ENCODE measurements around the gene FUBP1. TPM values are rescaled to one million over a fixed set of nuclear protein-coding genes. Genes with fewer than 3 reads are reported as not detected.
"Not testable (repeated sequence)": the region's sequence is repeated elsewhere in the genome, so short reads cannot be mapped to it uniquely, and the experiment has no call there.

The FUBP1 gene
- total RNA-seq, 2 donors from 2014 or later: 73.8 to 118 TPM

DNA sequence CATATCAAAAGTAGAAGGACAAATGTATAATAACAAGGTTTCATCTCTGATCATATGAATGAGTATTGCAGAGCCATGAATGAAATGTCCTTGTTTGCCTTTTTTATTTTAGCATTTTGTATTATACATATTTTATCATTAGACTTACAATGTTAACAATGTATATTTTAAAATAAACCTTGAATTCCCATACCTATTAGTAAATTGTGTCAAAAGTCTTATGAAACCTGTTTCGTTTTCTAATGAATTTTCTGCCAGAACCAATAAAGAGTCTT lies 26.5 kb upstream of the FUBP1 start:
- Histone ChIP-seq H3K4me3 (peak overlapping the region; percentile 79), H3K27ac (peak overlapping the region; percentile 89 to 91), H3K27me3 (replicated peaks; ENCODE audit: insufficient read depth) (no peaks in the 10 kb centered on the region), H3K36me3 (no peaks in the 10 kb centered on the region), H3K4me1 (ENCODE audit: control insufficient read depth in 1 of 2, low read depth in 2 of 2) (peaks cover 8 to 30% of the 10 kb centered on the region in 2 donors), H3K9me3 (no peaks in the 10 kb centered on the region)
- TF ChIP-seq, protein P1, sequence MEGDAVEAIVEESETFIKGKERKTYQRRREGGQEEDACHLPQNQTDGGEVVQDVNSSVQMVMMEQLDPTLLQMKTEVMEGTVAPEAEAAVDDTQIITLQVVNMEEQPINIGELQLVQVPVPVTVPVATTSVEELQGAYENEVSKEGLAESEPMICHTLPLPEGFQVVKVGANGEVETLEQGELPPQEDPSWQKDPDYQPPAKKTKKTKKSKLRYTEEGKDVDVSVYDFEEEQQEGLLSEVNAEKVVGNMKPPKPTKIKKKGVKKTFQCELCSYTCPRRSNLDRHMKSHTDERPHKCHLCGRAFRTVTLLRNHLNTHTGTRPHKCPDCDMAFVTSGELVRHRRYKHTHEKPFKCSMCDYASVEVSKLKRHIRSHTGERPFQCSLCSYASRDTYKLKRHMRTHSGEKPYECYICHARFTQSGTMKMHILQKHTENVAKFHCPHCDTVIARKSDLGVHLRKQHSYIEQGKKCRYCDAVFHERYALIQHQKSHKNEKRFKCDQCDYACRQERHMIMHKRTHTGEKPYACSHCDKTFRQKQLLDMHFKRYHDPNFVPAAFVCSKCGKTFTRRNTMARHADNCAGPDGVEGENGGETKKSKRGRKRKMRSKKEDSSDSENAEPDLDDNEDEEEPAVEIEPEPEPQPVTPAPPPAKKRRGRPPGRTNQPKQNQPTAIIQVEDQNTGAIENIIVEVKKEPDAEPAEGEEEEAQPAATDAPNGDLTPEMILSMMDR (IDR thresholded peaks at IDR 0.05): no peak
- DNase-seq (ENCODE audit: low spot score) (no peak), ATAC-seq (ENCODE audit: insufficient number of reproducible peaks, low FRiP score, low read depth) (no peak)

DNA sequence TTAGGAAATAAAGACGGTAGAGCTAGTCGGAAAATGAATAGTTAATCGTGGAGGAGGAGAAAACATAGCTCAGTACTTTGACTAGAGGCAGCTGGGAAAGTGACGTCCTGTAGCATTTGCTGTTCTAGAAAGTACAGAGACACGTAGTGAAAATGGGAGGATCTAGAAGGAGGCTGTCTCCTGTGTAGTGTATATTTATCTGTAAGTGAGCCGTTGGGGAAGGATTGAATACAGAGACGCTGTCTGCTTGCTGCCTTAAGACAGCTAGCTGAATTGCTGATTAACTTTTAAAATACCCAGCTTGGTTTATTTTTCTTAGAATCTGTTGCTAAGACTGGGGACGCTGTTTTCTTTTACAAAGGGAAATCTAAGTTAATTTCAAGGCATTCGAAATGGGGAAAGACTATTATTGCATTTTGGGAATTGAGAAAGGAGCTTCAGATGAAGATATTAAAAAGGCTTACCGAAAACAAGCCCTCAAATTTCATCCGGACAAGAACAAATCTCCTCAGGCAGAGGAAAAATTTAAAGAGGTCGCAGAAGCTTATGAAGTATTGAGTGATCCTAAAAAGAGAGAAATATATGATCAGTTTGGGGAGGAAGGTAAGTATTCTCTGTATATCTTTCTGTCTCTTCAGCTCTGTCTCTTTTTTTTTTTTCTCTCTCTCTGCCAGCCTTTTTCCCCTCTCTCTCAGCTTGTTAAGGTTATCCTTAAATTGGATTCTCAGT lies 26.0 kb upstream of the FUBP1 start, which contains the start of gene DNAJB4:
Gene DNAJB4 (plus strand): TSS at position 221 of the 729 bp plus-strand sequence. CDS start 172 bp downstream, at position 393.
- Histone ChIP-seq H3K4me3 (peak within 1 kb of the TSS; percentile 79), H3K4me1 (ENCODE audit: control insufficient read depth in 1 of 2, low read depth in 2 of 2) (peaks cover 3 to 27% of the 10 kb centered on the region in 2 donors), H3K9me3 (no peaks in the 10 kb centered on the region), H3K36me3 (no peaks in the 10 kb centered on the region), H3K27me3 (replicated peaks; ENCODE audit: insufficient read depth) (no peaks in the 10 kb centered on the region), H3K27ac (peak within 1 kb of the TSS; percentile 89 to 91)
- TF ChIP-seq, protein P1 (IDR thresholded peaks at IDR 0.05): no peak
- DNase-seq (ENCODE audit: low spot score): peak; percentile 29
- ATAC-seq (ENCODE audit: insufficient number of reproducible peaks, low FRiP score, low read depth): peak; percentile 97

DNA sequence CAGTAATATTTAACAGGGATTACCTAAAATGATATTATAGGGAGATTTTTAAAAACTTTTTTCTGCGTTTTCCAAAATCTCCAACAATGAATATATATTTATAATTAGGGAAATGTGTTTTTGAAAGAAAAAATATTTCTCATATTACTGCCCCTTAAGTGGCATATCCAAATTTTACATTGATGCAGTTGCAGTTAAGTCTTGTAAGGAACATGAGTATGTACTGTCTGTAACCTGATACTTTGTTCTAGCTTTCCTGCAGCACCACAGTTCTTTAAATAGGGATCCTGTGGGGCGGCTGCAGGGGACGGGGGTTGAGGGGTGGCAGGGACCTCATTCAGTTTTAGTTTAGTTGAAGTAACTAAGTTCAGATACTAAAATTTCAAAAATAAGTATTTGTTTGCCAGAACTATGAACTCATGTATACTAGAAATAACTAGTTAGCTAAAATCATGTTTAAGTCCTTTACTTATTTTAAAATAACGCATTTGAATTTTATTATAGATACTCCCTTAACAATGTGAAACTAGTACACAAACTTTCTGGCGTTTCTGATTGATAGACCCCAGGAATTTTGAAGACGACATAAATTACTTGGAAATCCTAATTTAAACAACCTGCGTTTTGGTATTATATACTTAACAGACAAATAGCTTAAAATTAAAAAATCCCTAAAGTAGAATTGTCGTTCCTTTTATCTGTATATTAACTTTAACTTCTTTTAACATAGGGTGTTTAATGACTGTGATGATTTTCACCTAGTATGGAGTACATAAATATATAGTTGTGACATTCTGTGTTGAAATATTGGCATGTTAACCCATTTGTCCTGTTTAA lies 25.2 kb upstream of the FUBP1 start:
- H3K4me1 ChIP-seq (ENCODE audit: control insufficient read depth in 1 of 2, low read depth in 2 of 2): peaks cover 0 to 20% of the 10 kb centered on the region in 2 donors
- H3K4me3 ChIP-seq: peak overlapping the region; percentile 79
- H3K27ac ChIP-seq: peak overlapping the region; percentile 89 to 91
- TF ChIP-seq, protein P1 (IDR thresholded peaks at IDR 0.05): no peak
- no peaks in the 10 kb centered on the region for H3K27me3 ChIP-seq (replicated peaks; ENCODE audit: insufficient read depth)
- H3K36me3 ChIP-seq: no peaks in the 10 kb centered on the region
- no peaks in the 10 kb centered on the region for H3K9me3 ChIP-seq
- peak; percentile 74 for ATAC-seq (ENCODE audit: insufficient number of reproducible peaks, low FRiP score, low read depth)
- DNase-seq (ENCODE audit: low spot score): no peak

DNA sequence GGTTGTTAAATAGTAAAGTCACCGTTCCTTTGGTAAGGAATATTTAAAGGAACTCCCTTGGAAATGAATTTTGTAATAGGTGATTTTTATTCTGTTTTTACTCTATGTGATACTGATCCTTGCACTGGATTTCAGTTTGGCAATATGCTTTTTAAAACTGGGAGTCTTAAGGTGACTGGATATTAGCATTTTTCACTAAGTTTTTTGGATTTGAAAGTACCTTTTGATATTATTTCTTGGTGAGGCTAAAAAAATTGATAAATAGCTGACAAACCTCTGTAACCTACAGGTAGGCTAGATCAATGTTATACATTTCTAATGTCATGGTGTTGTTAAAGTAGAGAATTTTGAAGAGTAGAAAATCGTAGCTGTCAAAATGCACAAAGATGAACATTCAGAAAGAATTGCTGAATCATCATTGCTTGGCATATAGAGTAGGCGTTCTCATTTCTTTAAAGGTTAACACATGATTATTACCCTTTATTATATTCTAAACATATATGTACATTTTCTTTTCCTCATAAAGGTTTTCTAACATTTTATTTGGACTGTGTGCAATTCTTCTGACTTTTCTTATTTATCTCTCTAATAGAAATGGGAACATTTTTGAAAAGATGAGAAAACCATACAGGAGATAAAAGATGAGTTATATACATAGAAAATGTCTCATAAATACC lies 24.3 kb upstream of the FUBP1 start:
- H3K4me1 ChIP-seq (ENCODE audit: control insufficient read depth in 1 of 2, low read depth in 2 of 2): peaks cover 0 to 18% of the 10 kb centered on the region in 2 donors
- peak overlapping the region; percentile 79 for H3K4me3 ChIP-seq
- TF ChIP-seq, protein P1 (IDR thresholded peaks at IDR 0.05): no peak
- H3K9me3 ChIP-seq: no peaks in the 10 kb centered on the region
- no peaks in the 10 kb centered on the region for H3K36me3 ChIP-seq
- peak overlapping the region; percentile 30 to 91 for H3K27ac ChIP-seq
- DNase-seq (ENCODE audit: low spot score) (no peak), ATAC-seq (ENCODE audit: insufficient number of reproducible peaks, low FRiP score, low read depth) (no peak)
- H3K27me3 ChIP-seq (replicated peaks; ENCODE audit: insufficient read depth): no peaks in the 10 kb centered on the region

DNA sequence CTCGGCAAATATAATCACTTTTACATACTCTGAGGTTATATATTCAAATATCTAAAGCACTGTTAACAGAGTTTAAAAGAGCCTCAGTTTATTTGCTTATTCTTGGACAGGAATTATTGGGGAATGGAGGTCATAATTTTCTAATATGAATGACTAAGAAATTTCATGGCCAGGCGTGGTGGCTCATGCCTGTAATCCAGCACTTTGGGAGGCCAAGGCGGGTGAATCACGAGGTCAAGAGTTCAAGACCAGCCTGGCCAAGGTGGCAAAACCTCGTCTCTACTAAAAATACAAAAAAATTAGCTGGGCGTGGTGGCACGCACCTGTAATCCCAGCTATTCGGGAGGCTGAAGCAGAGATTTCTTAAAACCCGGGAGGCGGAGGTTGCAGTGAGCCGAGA lies 21.7 kb upstream of the FUBP1 start:
- not testable (repeated sequence) for H3K9me3 ChIP-seq; H3K36me3 ChIP-seq; ATAC-seq (ENCODE audit: insufficient number of reproducible peaks, low FRiP score, low read depth); H3K27ac ChIP-seq; H3K4me3 ChIP-seq; H3K27me3 ChIP-seq (replicated peaks; ENCODE audit: insufficient read depth); DNase-seq (ENCODE audit: low spot score)
- H3K4me1 ChIP-seq (ENCODE audit: control insufficient read depth in 1 of 2, low read depth in 2 of 2): peaks cover 0 to 11% of the 10 kb centered on the region in 2 donors
